ENCODE data around the gene NLGN4X.

GRCh38 chrX:6170424-6170823, 58.2 kb downstream of the NLGN4X start:
- TF ChIP-seq CTCF (IDR thresholded peaks at IDR 0.05), result no peak
- no peak for TF ChIP-seq POLR2A (IDR thresholded peaks at IDR 0.05; ENCODE audit: low read depth)
- TF ChIP-seq EP300 (IDR thresholded peaks at IDR 0.05), result no peak
